ENCODE results near the gene CCNDBP1.
A peak's percentile ranks its signal among the peaks of the same experiment; 100 is the strongest.

CCNDBP1 gene

DNA sequence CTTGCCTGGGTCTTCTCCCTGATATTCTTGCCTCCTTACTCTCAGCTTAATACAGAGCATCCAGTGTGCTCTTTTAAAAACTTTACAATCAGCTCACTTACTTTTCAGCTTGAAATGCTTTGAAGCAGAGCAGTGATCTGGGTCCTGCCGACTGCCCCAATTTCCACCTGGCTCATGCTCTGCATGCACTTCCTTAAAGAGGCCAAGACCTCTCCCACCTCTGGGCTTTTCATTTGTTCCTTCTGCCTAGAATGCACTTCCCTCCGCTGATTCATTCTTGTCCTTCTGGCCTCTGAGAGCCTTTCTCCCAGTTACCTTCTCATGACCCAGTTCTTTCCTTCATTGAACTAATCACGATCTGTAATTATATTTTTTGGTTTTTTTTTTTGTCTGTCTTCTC lies 1.9 kb upstream of the CCNDBP1 start:
- Mint-ChIP-seq H3K36me3 (ENCODE audit: low read depth) (no peaks in the 10 kb centered on the region), H3K4me1 (peaks cover 11% of the 10 kb centered on the region), H3K27ac (no peak overlapping the region), H3K27me3 (ENCODE audit: low read depth, poor library complexity) (peaks cover 6% of the 10 kb centered on the region), H3K4me3 (no peak overlapping the region), H3K9me3 (no peaks in the 10 kb centered on the region)
- TF ChIP-seq, protein P1, sequence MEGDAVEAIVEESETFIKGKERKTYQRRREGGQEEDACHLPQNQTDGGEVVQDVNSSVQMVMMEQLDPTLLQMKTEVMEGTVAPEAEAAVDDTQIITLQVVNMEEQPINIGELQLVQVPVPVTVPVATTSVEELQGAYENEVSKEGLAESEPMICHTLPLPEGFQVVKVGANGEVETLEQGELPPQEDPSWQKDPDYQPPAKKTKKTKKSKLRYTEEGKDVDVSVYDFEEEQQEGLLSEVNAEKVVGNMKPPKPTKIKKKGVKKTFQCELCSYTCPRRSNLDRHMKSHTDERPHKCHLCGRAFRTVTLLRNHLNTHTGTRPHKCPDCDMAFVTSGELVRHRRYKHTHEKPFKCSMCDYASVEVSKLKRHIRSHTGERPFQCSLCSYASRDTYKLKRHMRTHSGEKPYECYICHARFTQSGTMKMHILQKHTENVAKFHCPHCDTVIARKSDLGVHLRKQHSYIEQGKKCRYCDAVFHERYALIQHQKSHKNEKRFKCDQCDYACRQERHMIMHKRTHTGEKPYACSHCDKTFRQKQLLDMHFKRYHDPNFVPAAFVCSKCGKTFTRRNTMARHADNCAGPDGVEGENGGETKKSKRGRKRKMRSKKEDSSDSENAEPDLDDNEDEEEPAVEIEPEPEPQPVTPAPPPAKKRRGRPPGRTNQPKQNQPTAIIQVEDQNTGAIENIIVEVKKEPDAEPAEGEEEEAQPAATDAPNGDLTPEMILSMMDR (IDR thresholded peaks at IDR 0.05) = no peak
- DNase-seq = no peak

DNA sequence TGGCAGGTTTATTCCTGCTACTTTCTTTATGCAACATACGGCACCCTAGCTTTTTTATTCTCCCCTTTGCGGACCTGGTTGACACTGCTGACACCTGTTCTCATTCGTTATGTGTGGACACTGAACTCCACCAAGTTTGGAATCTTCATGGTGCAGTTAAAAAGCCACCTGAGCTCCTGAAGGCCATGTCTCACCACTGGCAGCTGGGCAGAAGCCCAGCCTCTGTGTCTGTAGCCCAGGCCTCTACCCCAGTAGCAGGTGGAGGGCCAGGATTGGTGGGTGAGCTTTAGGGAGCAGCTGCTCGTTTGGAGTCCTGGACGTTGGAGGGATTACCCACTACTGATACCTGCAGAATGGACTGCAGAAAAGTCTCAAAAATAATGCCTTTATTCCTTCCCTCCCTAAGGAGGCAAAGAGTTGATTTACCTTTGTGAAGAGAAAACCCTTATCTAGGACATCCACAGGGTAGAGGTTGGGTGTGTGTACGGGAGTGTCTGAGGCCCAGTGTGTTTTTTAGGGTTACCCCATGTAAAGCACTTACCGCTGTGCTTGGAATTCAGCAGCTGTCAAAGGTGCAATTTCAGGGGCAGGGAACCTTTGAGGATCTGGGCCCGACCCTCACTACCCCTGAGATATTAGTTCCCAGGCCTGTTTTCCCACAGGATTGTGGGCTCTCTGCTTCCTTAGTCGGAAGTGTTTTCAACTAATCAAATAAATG lies 637 bp upstream of the CCNDBP1 start:
- TF ChIP-seq, protein P1 (IDR thresholded peaks at IDR 0.05) = no peak
- H3K4me1 Mint-ChIP-seq = peaks cover 11% of the 10 kb centered on the region
- peaks cover 3% of the 10 kb centered on the region for H3K36me3 Mint-ChIP-seq (ENCODE audit: low read depth)
- no peak for DNase-seq
- H3K4me3 Mint-ChIP-seq = peak overlapping the region; percentile 94
- peaks cover 6% of the 10 kb centered on the region for H3K27me3 Mint-ChIP-seq (ENCODE audit: low read depth, poor library complexity)
- no peak overlapping the region for H3K27ac Mint-ChIP-seq
- H3K9me3 Mint-ChIP-seq = no peaks in the 10 kb centered on the region

DNA sequence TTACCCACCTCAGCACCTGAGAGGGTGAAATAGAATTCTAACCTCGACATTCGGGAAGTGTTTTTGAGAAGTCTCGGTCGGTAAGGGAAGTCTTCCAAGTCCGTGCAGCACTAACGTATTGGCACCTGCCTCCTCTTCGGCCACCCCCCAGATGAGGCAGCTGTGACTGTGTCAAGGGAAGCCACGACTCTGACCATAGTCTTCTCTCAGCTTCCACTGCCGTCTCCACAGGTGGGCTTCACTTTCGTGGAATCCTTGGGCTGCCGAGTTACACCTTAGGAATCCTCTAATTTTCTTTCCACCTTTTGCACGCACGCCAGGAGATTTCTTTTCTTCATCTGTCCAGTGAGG lies 775 bp downstream of the CCNDBP1 start:
- Mint-ChIP-seq H3K36me3 (ENCODE audit: low read depth) (peaks cover 14% of the 10 kb centered on the region), H3K4me3 (peak overlapping the region; percentile 94), H3K4me1 (peaks cover 11% of the 10 kb centered on the region), H3K27ac (peak overlapping the region; percentile 49), H3K9me3 (no peaks in the 10 kb centered on the region), H3K27me3 (ENCODE audit: low read depth, poor library complexity) (no peaks in the 10 kb centered on the region)
- no peak for DNase-seq
- TF ChIP-seq, protein P1 (IDR thresholded peaks at IDR 0.05) = no peak

DNA sequence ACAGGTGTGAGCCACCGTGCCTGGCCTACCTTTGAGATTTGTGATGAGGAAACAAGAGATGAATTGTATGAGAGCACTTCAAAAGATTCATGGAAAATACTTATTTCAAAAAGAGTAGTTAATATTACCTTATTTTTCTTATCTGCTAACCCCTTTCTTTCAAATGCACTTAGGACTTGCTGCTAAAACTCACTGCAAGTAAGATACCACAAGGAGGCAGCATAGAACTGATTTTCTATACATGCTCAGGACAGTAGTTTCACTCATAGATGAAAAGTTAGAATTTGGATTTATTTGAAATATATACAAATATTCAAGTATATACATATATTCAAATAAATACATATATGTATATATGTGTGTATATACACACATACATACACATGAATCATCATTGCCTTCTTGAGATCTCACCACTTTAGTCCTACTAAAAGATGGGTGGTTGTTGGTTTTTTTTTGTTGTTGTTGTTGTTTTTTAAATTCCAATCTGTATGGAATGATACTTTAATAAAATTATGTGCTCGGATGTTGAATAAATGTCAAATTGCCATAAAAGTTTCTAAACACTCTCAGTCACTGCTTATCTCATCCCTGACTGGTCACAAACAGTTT lies 2.4 kb downstream of the CCNDBP1 start:
- H3K27ac Mint-ChIP-seq = no peak overlapping the region
- H3K4me1 Mint-ChIP-seq = peaks cover 11% of the 10 kb centered on the region
- H3K36me3 Mint-ChIP-seq (ENCODE audit: low read depth) = peaks cover 22% of the 10 kb centered on the region
- TF ChIP-seq, protein P1 (IDR thresholded peaks at IDR 0.05) = peak; percentile 57
- no peaks in the 10 kb centered on the region for H3K27me3 Mint-ChIP-seq (ENCODE audit: low read depth, poor library complexity)
- no peak for DNase-seq
- peak overlapping the region; percentile 94 for H3K4me3 Mint-ChIP-seq
- no peaks in the 10 kb centered on the region for H3K9me3 Mint-ChIP-seq

- H3K27ac Mint-ChIP-seq = no peak overlapping the region
- TF ChIP-seq, protein P1 (IDR thresholded peaks at IDR 0.05) = no peak
- no peaks in the 10 kb centered on the region for H3K9me3 Mint-ChIP-seq
- peaks cover 11% of the 10 kb centered on the region for H3K4me1 Mint-ChIP-seq
- no peak overlapping the region for H3K4me3 Mint-ChIP-seq
- H3K27me3 Mint-ChIP-seq (ENCODE audit: low read depth, poor library complexity) = no peaks in the 10 kb centered on the region
- H3K36me3 Mint-ChIP-seq (ENCODE audit: low read depth) = peaks cover 28% of the 10 kb centered on the region
- DNase-seq = no peak
Measured at GRCh38 chr15:43189296-43189695, 4.1 kb downstream of the CCNDBP1 start.

DNA sequence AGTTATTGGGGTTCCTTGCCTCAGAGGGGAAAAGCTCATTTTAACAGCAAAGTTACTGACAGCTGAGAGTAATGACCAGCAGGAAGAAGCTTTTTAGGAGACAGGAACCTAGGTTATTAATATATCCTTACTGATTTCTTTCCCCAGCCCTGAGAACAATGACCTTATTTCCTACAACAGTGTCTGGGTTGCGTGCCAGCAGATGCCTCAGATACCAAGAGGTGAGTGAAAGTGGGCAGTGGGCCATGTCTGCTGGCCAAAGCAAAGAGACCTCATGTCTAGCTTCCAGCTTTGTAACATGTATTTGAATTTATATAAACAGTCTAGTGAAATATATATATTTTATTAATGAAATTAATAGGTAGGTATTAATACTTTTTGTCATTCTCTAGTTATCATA lies 5.0 kb downstream of the CCNDBP1 start:
- H3K36me3 Mint-ChIP-seq (ENCODE audit: low read depth) = peaks cover 35% of the 10 kb centered on the region
- no peaks in the 10 kb centered on the region for H3K9me3 Mint-ChIP-seq
- H3K4me1 Mint-ChIP-seq = peaks cover 11% of the 10 kb centered on the region

More for the DNA sequence above, 5.0 kb downstream of the CCNDBP1 start:
- TF ChIP-seq, protein P1 (IDR thresholded peaks at IDR 0.05) = no peak
- H3K27ac Mint-ChIP-seq = no peak overlapping the region
- no peak for DNase-seq
- no peak overlapping the region for H3K4me3 Mint-ChIP-seq
- H3K27me3 Mint-ChIP-seq (ENCODE audit: low read depth, poor library complexity) = no peaks in the 10 kb centered on the region

Measured in nephron progenitor cell (in vitro differentiated cells).